Measurements from ENCODE around the gene LTB4R. TPM values are rescaled to one million over a fixed set of nuclear protein-coding genes. Genes with fewer than 3 reads are reported as not detected.

Gene LTB4R
- total RNA-seq, 6 experiments from 2014 or later: 2.7 to 5.5 (median 3.9) TPM

DNA sequence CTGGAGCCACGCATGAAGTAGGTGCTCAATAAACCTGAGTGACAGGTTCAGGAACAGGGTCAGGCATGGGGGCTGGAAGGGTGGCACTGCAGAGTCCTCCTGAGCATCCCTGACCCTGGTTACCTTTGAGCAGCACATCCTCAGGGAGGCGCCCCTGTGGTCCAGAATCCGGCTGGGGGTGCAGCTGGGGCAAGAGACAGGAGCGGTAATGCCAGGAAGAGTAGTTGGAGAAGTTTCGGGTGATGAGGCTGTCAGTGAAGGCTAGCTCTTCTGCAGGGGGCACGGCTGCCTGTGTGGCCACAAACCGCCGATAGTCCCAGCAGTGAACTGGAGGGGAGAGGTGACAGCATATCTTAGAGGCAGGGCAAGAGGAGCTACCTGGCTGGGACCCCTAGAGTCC is 41.9 kb upstream of the LTB4R start:
- DNase-seq (peak in 1 of 3 donors; percentile 32), ATAC-seq (no peak)
- intact Hi-C loops (cut with DNase I): no loop called here
- peaks cover 0 to 13% (median 1%) of the 10 kb centered on the region in 4 donors for H3K4me1 ChIP-seq
- no peaks in the 10 kb centered on the region for H3K9me3 ChIP-seq
- WGBS (ENCODE audit: insufficient coverage, low coverage, low lambda C conversion rate, missing lambda C conversion rate): no CpG with 5 or more reads among the region's 8 CpGs
- TF ChIP-seq POLR2A (IDR thresholded peaks at IDR 0.05): no peak
- TF ChIP-seq, protein P1, sequence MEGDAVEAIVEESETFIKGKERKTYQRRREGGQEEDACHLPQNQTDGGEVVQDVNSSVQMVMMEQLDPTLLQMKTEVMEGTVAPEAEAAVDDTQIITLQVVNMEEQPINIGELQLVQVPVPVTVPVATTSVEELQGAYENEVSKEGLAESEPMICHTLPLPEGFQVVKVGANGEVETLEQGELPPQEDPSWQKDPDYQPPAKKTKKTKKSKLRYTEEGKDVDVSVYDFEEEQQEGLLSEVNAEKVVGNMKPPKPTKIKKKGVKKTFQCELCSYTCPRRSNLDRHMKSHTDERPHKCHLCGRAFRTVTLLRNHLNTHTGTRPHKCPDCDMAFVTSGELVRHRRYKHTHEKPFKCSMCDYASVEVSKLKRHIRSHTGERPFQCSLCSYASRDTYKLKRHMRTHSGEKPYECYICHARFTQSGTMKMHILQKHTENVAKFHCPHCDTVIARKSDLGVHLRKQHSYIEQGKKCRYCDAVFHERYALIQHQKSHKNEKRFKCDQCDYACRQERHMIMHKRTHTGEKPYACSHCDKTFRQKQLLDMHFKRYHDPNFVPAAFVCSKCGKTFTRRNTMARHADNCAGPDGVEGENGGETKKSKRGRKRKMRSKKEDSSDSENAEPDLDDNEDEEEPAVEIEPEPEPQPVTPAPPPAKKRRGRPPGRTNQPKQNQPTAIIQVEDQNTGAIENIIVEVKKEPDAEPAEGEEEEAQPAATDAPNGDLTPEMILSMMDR (IDR thresholded peaks at IDR 0.05): no peak
- H3K27ac ChIP-seq: no peak overlapping the region
- H3K27me3 ChIP-seq: no peaks in the 10 kb centered on the region
- peaks cover 0 to 24% (median 5%) of the 10 kb centered on the region in 4 donors for H3K36me3 ChIP-seq
- H3K4me3 ChIP-seq: no peak overlapping the region

DNA sequence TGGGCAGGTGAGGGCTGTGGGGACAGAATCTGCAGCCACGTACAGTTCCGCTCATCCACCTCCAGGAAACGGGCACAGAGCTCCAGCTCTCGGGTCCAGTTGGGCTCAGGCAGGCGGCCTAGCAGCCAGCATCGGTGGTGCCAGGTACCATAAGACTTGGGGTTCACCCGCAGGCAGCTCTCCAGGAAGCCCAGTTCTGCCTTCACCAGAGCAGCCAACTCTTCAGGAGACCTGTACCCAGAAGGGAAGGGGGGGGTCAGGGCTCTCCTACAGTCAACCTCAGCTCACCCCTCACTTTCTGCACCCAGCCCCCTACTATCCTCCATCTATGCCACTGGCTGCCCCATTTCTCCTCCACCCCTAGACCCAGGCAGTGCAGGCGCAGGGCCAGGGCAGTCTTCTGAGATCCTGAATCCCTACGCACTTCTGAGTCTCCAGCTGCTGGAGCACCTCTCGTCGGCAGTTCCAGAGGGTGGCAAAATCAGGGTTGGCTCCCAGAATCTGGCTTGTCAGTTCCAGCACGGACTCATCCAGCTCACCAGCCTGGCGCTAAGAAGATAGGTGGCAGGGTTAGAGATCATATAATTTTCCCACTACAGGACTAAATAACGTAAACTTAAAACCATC is 41.3 kb upstream of the LTB4R start:
- Histone ChIP-seq H3K36me3 (peaks cover 0 to 24% (median 5%) of the 10 kb centered on the region in 4 donors), H3K9me3 (no peaks in the 10 kb centered on the region), H3K27ac (no peak overlapping the region), H3K4me1 (peaks cover 0 to 13% (median 1%) of the 10 kb centered on the region in 4 donors), H3K4me3 (no peak overlapping the region), H3K27me3 (no peaks in the 10 kb centered on the region)
- DNase-seq: peak in 2 of 3 donors; percentile 48 to 51
- 93% methylated on average over 5 of the region's 14 CpGs for WGBS (ENCODE audit: insufficient coverage, low coverage, low lambda C conversion rate, missing lambda C conversion rate)
- intact Hi-C loops (cut with DNase I): no loop called here
- TF ChIP-seq, protein P1 (IDR thresholded peaks at IDR 0.05): no peak
- no peak for TF ChIP-seq POLR2A (IDR thresholded peaks at IDR 0.05)
- no peak for ATAC-seq

DNA sequence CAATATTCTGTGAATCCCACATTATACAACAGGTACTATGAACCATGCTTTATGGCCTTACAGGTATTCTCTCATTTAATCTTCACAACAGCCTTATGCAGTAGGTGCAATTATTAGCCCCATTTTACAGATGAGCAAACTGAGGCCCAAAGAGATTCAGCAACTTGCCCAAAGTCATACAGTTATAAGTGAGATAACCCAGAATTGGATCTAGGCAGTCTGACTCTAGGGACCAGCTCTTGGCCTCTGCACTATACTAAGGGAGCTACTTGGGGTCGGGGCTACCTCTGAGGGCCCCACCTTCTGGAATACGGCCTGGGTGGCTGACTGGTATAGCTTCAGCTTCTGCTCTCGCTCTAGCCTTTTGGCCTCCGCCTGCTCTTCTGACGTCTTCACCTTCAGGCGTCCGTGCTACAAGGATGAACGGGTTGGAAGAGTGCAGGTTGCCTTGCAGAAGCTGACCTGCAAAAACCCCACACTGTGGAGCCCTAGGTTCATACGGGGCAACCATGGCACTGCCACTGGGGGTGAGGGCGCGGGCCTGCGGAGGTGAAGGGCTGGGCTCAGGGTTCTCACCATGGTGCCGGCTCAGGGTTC is 40.7 kb upstream of the LTB4R start:
- peaks cover 0 to 13% (median 1%) of the 10 kb centered on the region in 4 donors for H3K4me1 ChIP-seq

DNA sequence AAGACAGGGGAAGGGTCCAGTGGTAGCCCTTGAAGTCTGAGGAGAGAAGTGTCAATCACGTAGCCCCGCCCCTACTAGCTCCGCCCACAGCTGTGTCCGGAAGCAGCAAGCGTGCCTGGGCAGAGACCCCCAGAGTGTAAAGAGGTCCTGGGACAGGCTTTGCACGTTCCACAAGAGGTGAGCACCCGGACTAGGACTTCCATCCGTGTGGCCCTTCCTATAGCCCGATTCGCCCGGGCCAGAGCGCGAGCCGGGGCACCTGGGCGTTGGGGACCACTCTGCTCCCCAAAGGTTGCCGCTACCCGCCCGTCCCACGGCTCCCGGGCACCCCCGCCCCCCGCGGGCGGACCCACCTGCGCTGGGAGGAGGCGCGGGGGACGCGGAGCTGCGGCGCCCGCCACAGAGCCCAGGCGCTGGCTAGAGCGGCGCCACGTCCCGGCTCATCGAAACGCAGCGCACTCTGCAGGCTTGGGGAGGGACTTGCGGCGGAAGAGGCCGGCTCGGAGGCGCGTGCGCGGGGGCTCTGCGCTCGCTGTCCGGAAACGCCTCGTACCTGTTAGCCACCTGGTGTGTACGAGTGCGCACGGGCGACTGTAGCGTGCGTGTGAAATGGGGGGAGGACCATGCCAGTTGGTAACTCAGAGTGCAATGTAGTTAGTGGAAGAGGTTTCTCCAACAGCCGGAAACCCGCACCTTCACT is 40.0 kb upstream of the LTB4R start, which contains the start of gene RABGGTA:
TSS of gene RABGGTA (minus strand) at position 464 of the 700 bp plus-strand sequence. CDS start 482 bp downstream, outside the sequence.
- Histone ChIP-seq H3K4me3 (peak within 1 kb of the TSS; percentile 81 to 87 (median 86)), H3K27me3 (no peaks in the 10 kb centered on the region), H3K36me3 (peaks cover 0 to 22% (median 5%) of the 10 kb centered on the region in 4 donors), H3K27ac (peak within 1 kb of the TSS; percentile 89 to 97 (median 89)), H3K4me1 (peaks cover 0 to 13% (median 1%) of the 10 kb centered on the region in 4 donors), H3K9me3 (no peaks in the 10 kb centered on the region)
- no CpG with 5 or more reads among the region's 61 CpGs for WGBS (ENCODE audit: insufficient coverage, low coverage, low lambda C conversion rate, missing lambda C conversion rate)
- TF ChIP-seq, protein P1 (IDR thresholded peaks at IDR 0.05): peak; percentile 72 to 87 (median 74)
- peak; percentile 86 for TF ChIP-seq POLR2A (IDR thresholded peaks at IDR 0.05)
- intact Hi-C loops (cut with DNase I): no loop called here
- ATAC-seq (peak; percentile 97), DNase-seq (peak; percentile 89 to 91 (median 91))

More for the DNA sequence above, 40.7 kb upstream of the LTB4R start:
- Histone ChIP-seq H3K36me3 (peaks cover 0 to 24% (median 5%) of the 10 kb centered on the region in 4 donors), H3K27me3 (no peaks in the 10 kb centered on the region), H3K27ac (peak overlapping the region in 2 of 3 donors; percentile 89 to 97), H3K9me3 (no peaks in the 10 kb centered on the region), H3K4me3 (peak overlapping the region; percentile 81 to 87 (median 86))
- 0% methylated on average over 2 of the region's 13 CpGs for WGBS (ENCODE audit: insufficient coverage, low coverage, low lambda C conversion rate, missing lambda C conversion rate)
- ATAC-seq: peak in 2 of 4 donors; percentile 5 to 6
- peak in 1 of 3 donors; percentile 49 for DNase-seq
- no peak for TF ChIP-seq POLR2A (IDR thresholded peaks at IDR 0.05)
- TF ChIP-seq, protein P1 (IDR thresholded peaks at IDR 0.05): no peak
- intact Hi-C loops (cut with DNase I): no loop called here

Measured in right lobe of liver (tissue), 6 donors.